ENCODE measurements around the gene RFLNA.
A peak's percentile ranks its signal among the peaks of the same experiment; 100 is the strongest.

- peak; percentile 42 for TF ChIP-seq CTCF (IDR thresholded peaks at IDR 0.05; ENCODE audit: poor library complexity)
- TF ChIP-seq EZH2 (IDR thresholded peaks at IDR 0.05; ENCODE audit: borderline replicate concordance): no peak
Observed at GRCh38 chr12:124347805-124348658, 53.1 kb downstream of the RFLNA start.
